HG02973 (cell line): ENCODE data around the gene ANKRD60.

ENCODE experiments used
- ATAC-seq: cut with Tn5 transposase; IDR thresholded peaks from one replicate; pipeline ENCODE4 v1.9.1; 2021; ENCODE audit warnings: moderate library complexity; ENCODE audit not compliant: unreplicated experiment

ANKRD60 gene

GRCh38 chr20:58228484-58229197 lies at the start of gene ANKRD60:
ANKRD60 (minus strand) TSS chr20:58228653; CDS start chr20:58228653, 0 bp downstream.
- ATAC-seq: no peak

- ATAC-seq: no peak
Measured at GRCh38 chr20:58277578-58278472, 49.4 kb upstream of the ANKRD60 start.

- ATAC-seq: no peak
Measured at GRCh38 chr20:58277107-58277506, 48.7 kb upstream of the ANKRD60 start.

- ATAC-seq: no peak
Measured at GRCh38 chr20:58274384-58274783, 45.9 kb upstream of the ANKRD60 start.

- no peak for ATAC-seq
Measured at GRCh38 chr20:58271606-58272351, 43.3 kb upstream of the ANKRD60 start.

GRCh38 chr20:58268936-58269619 lies 40.6 kb upstream of the ANKRD60 start:
- no peak for ATAC-seq

- no peak for ATAC-seq
Measured at GRCh38 chr20:58268421-58268821, 40.0 kb upstream of the ANKRD60 start.

- no peak for ATAC-seq
Measured at GRCh38 chr20:58267389-58268215, 39.1 kb upstream of the ANKRD60 start.

GRCh38 chr20:58264271-58264670 lies 35.8 kb upstream of the ANKRD60 start:
- no peak for ATAC-seq

GRCh38 chr20:58261660-58262059 lies 33.2 kb upstream of the ANKRD60 start:
- no peak for ATAC-seq

- ATAC-seq: no peak
Measured at GRCh38 chr20:58260006-58260405, 31.6 kb upstream of the ANKRD60 start.

- ATAC-seq: no peak
Measured at GRCh38 chr20:58256842-58257241, 28.4 kb upstream of the ANKRD60 start.

GRCh38 chr20:58256307-58256706 lies 27.9 kb upstream of the ANKRD60 start:
- no peak for ATAC-seq

- ATAC-seq: no peak
Measured at GRCh38 chr20:58254890-58255289, 26.4 kb upstream of the ANKRD60 start.

GRCh38 chr20:58251979-58252591 lies 23.6 kb upstream of the ANKRD60 start:
- ATAC-seq: no peak

GRCh38 chr20:58251348-58251978 lies 23.0 kb upstream of the ANKRD60 start:
- no peak for ATAC-seq

- ATAC-seq: no peak
Measured at GRCh38 chr20:58246346-58246745, 17.9 kb upstream of the ANKRD60 start.

GRCh38 chr20:58245931-58246330 lies 17.5 kb upstream of the ANKRD60 start:
- ATAC-seq: no peak
